ENCODE measurements around the gene DEDD2. TPM values are rescaled to one million over a fixed set of nuclear protein-coding genes. Genes with fewer than 3 reads are reported as not detected.

The DEDD2 gene
- total RNA-seq, 4 donors from 2014 or later = 17.1 to 34.5 (median 27.0) TPM

- TF ChIP-seq CTCF (IDR thresholded peaks at IDR 0.05; ENCODE audit: low read depth) = no peak
These were observed 28.3 kb downstream of the DEDD2 start for GRCh38 chr19:42189133-42189532.

GRCh38 chr19:42188665-42189064 lies 28.8 kb downstream of the DEDD2 start:
- no peak for TF ChIP-seq CTCF (IDR thresholded peaks at IDR 0.05; ENCODE audit: low read depth)

GRCh38 chr19:42185277-42185676 lies 32.2 kb downstream of the DEDD2 start:
- TF ChIP-seq CTCF (IDR thresholded peaks at IDR 0.05; ENCODE audit: low read depth) = no peak

- TF ChIP-seq CTCF (IDR thresholded peaks at IDR 0.05; ENCODE audit: low read depth) = no peak
These were observed 33.0 kb downstream of the DEDD2 start for GRCh38 chr19:42184401-42184861.

- no peak for TF ChIP-seq CTCF (IDR thresholded peaks at IDR 0.05; ENCODE audit: low read depth)
These were observed 38.4 kb downstream of the DEDD2 start for GRCh38 chr19:42178791-42179674.

GRCh38 chr19:42177686-42178019 lies 39.8 kb downstream of the DEDD2 start:
- TF ChIP-seq CTCF (IDR thresholded peaks at IDR 0.05; ENCODE audit: low read depth) = no peak

GRCh38 chr19:42176990-42177685 lies 40.3 kb downstream of the DEDD2 start:
- TF ChIP-seq CTCF (IDR thresholded peaks at IDR 0.05; ENCODE audit: low read depth) = no peak
